ENCODE data around the gene PDLIM3.

DNA sequence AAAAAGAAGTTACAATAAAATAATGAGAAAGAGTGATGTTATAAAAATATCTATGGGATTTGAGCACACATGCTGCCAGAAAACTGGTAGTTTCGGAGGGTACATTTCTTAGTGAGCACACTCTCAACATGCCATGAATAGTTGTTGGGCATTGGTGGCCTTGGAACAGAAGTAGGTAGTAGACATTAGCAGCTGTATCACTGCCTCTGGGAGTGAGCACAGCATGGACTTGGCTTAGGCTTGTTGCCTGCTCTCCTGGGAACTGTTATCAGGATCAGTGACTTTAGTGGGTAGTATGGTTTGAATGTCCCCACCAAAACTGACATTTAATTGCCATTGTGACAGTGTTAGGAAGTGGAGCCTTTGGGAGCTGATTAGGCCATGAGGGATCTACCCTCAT lies 13.3 kb upstream of the PDLIM3 start:
- TF ChIP-seq, protein P1, sequence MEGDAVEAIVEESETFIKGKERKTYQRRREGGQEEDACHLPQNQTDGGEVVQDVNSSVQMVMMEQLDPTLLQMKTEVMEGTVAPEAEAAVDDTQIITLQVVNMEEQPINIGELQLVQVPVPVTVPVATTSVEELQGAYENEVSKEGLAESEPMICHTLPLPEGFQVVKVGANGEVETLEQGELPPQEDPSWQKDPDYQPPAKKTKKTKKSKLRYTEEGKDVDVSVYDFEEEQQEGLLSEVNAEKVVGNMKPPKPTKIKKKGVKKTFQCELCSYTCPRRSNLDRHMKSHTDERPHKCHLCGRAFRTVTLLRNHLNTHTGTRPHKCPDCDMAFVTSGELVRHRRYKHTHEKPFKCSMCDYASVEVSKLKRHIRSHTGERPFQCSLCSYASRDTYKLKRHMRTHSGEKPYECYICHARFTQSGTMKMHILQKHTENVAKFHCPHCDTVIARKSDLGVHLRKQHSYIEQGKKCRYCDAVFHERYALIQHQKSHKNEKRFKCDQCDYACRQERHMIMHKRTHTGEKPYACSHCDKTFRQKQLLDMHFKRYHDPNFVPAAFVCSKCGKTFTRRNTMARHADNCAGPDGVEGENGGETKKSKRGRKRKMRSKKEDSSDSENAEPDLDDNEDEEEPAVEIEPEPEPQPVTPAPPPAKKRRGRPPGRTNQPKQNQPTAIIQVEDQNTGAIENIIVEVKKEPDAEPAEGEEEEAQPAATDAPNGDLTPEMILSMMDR (IDR thresholded peaks at IDR 0.05) = no peak
- TF ChIP-seq EP300 (IDR thresholded peaks at IDR 0.05) = no peak
